Measurements from ENCODE around the gene GRIK2.

GRIK2 gene

DNA sequence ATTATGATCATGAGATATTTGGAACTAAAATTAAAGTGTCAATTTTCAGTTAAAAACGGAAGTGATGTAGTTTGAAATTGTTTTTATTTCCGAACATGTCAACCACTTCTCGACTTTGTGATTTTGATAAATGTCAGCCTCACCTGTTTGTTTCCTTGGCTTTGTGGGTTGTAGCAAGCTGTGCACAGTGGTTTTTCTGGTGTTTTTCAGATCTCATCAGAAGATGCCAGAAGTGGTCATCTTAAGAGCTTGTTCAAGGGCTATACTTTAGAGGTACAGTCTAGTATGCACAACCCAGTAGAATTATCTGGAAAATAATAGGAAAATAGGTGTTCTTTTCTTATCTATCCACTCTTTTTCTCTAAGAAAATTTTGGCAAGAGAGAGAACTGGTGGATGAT lies 134.0 kb downstream of the GRIK2 start:
- H3K4me3 ChIP-seq (ENCODE audit: low read length): no peak overlapping the region
- no peak for DNase-seq (ENCODE audit: low read depth)
- TF ChIP-seq, protein P1, sequence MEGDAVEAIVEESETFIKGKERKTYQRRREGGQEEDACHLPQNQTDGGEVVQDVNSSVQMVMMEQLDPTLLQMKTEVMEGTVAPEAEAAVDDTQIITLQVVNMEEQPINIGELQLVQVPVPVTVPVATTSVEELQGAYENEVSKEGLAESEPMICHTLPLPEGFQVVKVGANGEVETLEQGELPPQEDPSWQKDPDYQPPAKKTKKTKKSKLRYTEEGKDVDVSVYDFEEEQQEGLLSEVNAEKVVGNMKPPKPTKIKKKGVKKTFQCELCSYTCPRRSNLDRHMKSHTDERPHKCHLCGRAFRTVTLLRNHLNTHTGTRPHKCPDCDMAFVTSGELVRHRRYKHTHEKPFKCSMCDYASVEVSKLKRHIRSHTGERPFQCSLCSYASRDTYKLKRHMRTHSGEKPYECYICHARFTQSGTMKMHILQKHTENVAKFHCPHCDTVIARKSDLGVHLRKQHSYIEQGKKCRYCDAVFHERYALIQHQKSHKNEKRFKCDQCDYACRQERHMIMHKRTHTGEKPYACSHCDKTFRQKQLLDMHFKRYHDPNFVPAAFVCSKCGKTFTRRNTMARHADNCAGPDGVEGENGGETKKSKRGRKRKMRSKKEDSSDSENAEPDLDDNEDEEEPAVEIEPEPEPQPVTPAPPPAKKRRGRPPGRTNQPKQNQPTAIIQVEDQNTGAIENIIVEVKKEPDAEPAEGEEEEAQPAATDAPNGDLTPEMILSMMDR (conservative IDR thresholded peaks at IDR 0.05; ENCODE audit: low read depth, low read length): no peak

DNA sequence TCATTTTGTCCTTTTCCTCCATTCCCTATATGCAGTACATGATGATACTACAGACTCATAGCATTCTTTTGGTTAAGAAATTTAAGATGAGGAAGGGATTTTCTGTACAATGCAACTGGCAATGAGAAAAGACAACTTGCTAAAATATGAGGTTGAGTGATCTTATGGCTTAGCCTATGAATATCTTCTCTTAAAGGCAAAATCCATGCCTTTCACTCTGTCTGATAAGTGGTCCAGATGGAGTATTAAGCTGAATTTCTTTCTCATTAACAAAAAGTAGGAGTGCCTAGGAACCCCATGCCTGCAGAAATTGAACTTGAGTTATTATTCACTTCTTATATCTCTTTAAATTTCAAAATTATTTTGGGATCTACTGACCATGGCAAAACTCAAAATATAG lies 135.3 kb downstream of the GRIK2 start:
- no peak overlapping the region for H3K4me3 ChIP-seq (ENCODE audit: low read length)
- TF ChIP-seq, protein P1 (conservative IDR thresholded peaks at IDR 0.05; ENCODE audit: low read depth, low read length): no peak
- DNase-seq (ENCODE audit: low read depth): no peak

DNA sequence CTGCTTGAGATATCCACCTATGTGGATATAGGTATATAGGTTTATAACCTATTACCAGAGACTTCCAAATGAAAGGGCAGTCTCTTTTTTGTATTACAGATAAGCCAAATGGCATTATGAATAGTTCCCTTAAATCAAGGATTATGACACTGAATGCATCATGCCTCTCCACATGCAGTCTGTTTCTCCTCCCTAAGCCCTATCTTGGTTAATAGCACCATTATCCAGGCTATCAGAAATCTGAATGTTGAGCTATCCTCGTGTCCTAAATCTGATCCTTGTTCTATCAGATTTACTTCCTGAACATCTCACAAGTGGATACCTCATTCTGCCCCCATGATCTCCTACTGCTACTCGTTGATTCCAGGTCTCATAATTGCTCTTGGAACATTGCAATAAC lies 138.0 kb downstream of the GRIK2 start:
- H3K4me3 ChIP-seq (ENCODE audit: low read length): no peak overlapping the region
- TF ChIP-seq, protein P1 (conservative IDR thresholded peaks at IDR 0.05; ENCODE audit: low read depth, low read length): no peak
- no peak for DNase-seq (ENCODE audit: low read depth)

DNA sequence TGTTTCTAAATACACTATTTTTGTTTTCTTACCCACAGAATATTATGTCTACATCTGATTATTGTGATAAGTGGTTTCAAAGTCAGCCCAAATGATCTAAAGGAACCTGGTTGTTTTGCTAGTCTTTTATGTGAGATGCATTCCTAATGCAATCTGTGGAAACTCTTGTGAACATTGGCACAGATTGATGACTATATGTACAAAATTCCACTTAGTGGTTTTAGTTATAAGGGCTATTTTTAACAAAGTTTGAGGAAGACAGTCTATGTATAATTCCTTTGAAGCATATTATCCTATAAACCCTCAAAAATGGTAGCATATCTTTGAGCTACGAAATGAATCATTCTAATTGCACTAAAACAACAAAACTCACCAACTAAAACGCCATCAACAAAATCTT lies 140.9 kb downstream of the GRIK2 start:
- TF ChIP-seq, protein P1 (conservative IDR thresholded peaks at IDR 0.05; ENCODE audit: low read depth, low read length): no peak
- DNase-seq (ENCODE audit: low read depth): no peak
- H3K4me3 ChIP-seq (ENCODE audit: low read length): no peak overlapping the region

DNA sequence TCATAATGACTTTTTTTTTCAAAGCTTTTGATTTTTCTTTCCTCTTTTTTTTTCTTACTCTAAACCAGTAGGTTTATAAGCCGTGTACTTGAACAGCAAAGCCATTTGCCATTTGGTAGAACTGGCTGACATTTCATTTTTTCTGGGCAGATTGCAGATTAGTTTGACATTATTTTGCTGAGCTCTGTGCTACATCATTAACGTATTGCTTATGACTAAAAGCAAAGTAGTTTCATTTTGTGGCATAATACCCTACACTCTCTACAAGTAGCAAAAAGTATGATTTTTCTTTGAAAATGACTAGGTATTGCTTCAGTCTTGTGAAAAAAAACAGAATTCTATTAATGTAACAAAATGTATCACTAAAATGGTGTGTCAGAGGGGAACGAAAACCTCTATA lies 141.3 kb downstream of the GRIK2 start:
- TF ChIP-seq, protein P1 (conservative IDR thresholded peaks at IDR 0.05; ENCODE audit: low read depth, low read length): no peak
- no peak overlapping the region for H3K4me3 ChIP-seq (ENCODE audit: low read length)
- DNase-seq (ENCODE audit: low read depth): no peak

DNA sequence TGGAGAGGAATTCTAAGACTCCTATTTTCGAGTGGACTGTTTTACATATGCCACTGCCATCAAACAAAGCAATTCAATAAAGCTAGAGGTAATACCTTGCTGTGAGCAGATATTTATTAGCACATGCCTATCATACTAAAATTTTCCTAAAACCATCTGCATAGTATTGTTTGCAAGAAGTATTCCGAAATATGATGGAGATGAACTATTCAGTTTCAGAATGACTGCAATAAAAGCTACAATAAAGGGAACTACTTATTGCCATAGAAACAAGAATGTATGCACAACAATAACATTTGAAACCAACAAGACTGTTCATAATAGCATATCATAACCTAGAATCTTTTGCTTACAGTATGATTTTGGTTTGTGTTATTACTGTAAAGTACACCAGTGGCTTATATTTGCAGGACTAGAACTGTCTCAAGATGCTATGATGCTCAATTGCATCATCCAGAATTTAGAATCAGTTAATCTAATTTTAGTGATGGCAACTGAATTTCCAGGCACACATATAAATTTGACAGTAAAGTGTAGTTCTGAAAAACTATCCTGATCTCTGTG lies 144.3 kb downstream of the GRIK2 start:
- no peak for DNase-seq (ENCODE audit: low read depth)
- no peak overlapping the region for H3K4me3 ChIP-seq (ENCODE audit: low read length)
- TF ChIP-seq, protein P1 (conservative IDR thresholded peaks at IDR 0.05; ENCODE audit: low read depth, low read length): no peak

DNA sequence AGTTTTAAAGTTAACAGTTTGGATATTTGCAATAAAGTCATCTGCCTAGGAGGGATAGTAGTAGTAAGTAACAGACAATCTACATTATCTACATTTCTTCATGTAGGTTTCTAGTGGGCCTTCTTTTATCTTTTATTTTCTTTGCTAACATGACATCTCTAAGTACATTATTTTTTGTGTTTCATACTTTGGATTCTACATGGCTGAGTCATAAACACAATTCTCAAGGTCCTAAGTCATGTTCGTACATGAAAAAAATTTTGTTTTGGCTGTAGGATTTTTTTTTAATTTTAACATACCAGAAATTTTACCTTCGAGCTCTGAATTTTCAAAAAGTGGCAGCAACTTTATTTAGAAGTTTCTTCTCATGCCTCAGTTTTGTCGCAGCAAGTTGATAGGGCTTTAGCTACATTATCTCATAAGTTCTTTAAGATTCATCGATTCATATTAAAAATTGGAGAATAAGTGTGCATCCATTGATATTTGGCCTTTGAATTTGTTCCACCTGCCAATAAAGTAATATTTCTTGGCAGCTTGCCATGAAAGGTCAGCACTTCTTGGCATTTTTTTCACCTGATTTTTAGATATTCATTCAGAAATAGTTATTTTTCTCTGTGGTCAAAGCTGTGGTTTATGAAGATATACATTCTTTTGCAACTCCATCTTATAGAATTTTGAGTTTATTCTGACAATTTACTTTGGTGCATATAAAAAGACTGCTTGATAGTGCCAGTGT lies 146.2 kb downstream of the GRIK2 start:
- H3K4me3 ChIP-seq (ENCODE audit: low read length): no peak overlapping the region
- DNase-seq (ENCODE audit: low read depth): peak; percentile 24
- TF ChIP-seq, protein P1 (conservative IDR thresholded peaks at IDR 0.05; ENCODE audit: low read depth, low read length): no peak
